GM12878 (cell line): Measurements from ENCODE around the gene DDX54. TPM values are rescaled to one million over a fixed set of nuclear protein-coding genes. Genes with fewer than 3 reads are reported as not detected.

Experiments used
- ATAC-seq: fragments of 200-7000 bp; cut with Tn5 transposase; 3 replicates; pipeline ENCODE4 v1.9.1; 2020; ENCODE audit warnings: mild to moderate bottlenecking, moderate library complexity
- BruUV-seq: library from RNA; stranded (reverse); fragments of 400-500 nt; replicated peaks from 2 replicates; lab custom pipeline; 2021; lab: Mats Ljungman, UMichigan
- CTCF ChIA-PET: fragments of 300-600 bp; sonication (Branson Sonifier 250); formaldehyde crosslinking; extraction: SDS; loops from one replicate; lab custom pipeline; 2021; ENCODE audit warnings: inconsistent platforms; lab: Yijun Ruan, JAX
- POLR2A ChIA-PET: fragments of 350-600 bp; formaldehyde crosslinking; extraction: SDS; loops from one replicate; lab custom pipeline; 2021; ENCODE audit warnings: inconsistent platforms; lab: Charles Lee
- RAD21 ChIA-PET: fragments of 300-600 bp; sonication (Branson Sonifier 250); formaldehyde crosslinking; loops from one replicate; lab custom pipeline; 2023; ENCODE audit warnings: antibody characterized with exemption; ENCODE audit not compliant: unreplicated experiment; lab: Charles Lee
- SMC1A ChIA-PET: fragments of 300-600 bp; sonication (Branson Sonifier 250); formaldehyde crosslinking; loops from one replicate; lab custom pipeline; 2023; ENCODE audit not compliant: unreplicated experiment, uncharacterized antibody; lab: Charles Lee
- DNase-seq: peaks from one replicate; pipeline ENCODE4 v3.0.0-alpha.2; 2011; ENCODE audit warnings: low read depth, low spot score
- FAIRE-seq: peaks from 3 replicates; lab custom pipeline; 2011; peaks lifted over from hg19 to GRCh38; lab: Jason Lieb, UNC
- H2AFZ ChIP-seq: 2 replicates; pipeline ENCODE4 v1.6.0; 2011; ENCODE audit warnings: low read depth, low read length, control low read depth; ENCODE audit not compliant: control insufficient read depth
- H3K27ac ChIP-seq: 2 replicates; pipeline ENCODE4 v1.5.1; 2011; ENCODE audit warnings: control low read depth; ENCODE audit not compliant: control insufficient read depth, insufficient read depth
- H3K27me3 ChIP-seq, 2 experiments: replicated peaks in 1 of 2; 2 replicates each; pipeline versions ENCODE4 v1.6.0 to v1.6.1; 2011; ENCODE audit warnings: low read length in 1 of 2; ENCODE audit not compliant: control insufficient read depth in 2 of 2, insufficient read depth in 2 of 2
- H3K36me3 ChIP-seq, 2 experiments: 2 replicates each; pipeline ENCODE4 v1.5.1; 2011; ENCODE audit warnings: low read length in 1 of 2; ENCODE audit not compliant: control insufficient read depth in 2 of 2, insufficient read depth in 2 of 2
- H3K4me1 ChIP-seq: 2 replicates; pipeline ENCODE4 v1.6.1; 2011; ENCODE audit warnings: mild to moderate bottlenecking, low read length, moderate library complexity, mixed read lengths; ENCODE audit not compliant: control insufficient read depth, insufficient read depth
- H3K4me2 ChIP-seq: 2 replicates; pipeline ENCODE4 v1.6.0; 2011; ENCODE audit warnings: control low read depth; ENCODE audit not compliant: control insufficient read depth, insufficient read depth
- H3K4me3 ChIP-seq: fragments of 200-600 bp; sonication (generic); 2 replicates; pipeline ENCODE4 v1.5.1; 2016
- H3K79me2 ChIP-seq: 2 replicates; pipeline ENCODE4 v1.6.0; 2011; ENCODE audit warnings: low read length; ENCODE audit not compliant: control insufficient read depth, insufficient read depth
- H3K9ac ChIP-seq: 2 replicates; pipeline ENCODE4 v1.8.0; 2011; ENCODE audit warnings: low read length, control low read depth, mixed read lengths; ENCODE audit not compliant: control insufficient read depth, insufficient read depth
- H3K9me3 ChIP-seq: replicated peaks from 3 replicates; pipeline ENCODE4 v1.5.1; 2011; ENCODE audit warnings: mild to moderate bottlenecking, low read length; ENCODE audit not compliant: control insufficient read depth, insufficient read depth
- H4K20me1 ChIP-seq: 2 replicates; pipeline ENCODE4 v1.6.0; 2011; ENCODE audit not compliant: control insufficient read depth, insufficient read depth
- EGR1 ChIP-seq, 2 experiments: IDR thresholded peaks; 1 replicate in 1 of 2; 2 replicates in 1 of 2; pipeline ENCODE4 v1.6.1; 2011 to 2012; ENCODE audit warnings: low read depth in 2 of 2, low read length in 2 of 2, borderline replicate concordance in 1 of 2, mild to moderate bottlenecking in 1 of 2, moderate library complexity in 1 of 2
- JUND ChIP-seq: IDR thresholded peaks from 2 replicates; pipeline ENCODE4 v1.6.1; 2012; ENCODE audit warnings: low read depth, mild to moderate bottlenecking, low read length, improper control_type of control experiment, moderate library complexity
- KDM1A ChIP-seq: fragments of 200-600 bp; sonication (generic); IDR thresholded peaks from 2 replicates; pipeline ENCODE4 v1.6.1; 2016; ENCODE audit warnings: borderline replicate concordance
- MEF2A ChIP-seq: IDR thresholded peaks from 2 replicates; pipeline ENCODE4 v1.6.1; 2011; ENCODE audit warnings: low read depth, mild to moderate bottlenecking, low read length, moderate library complexity; ENCODE audit not compliant: insufficient read depth
- MYC ChIP-seq: IDR thresholded peaks from 2 replicates; pipeline ENCODE4 v1.6.1; 2011; ENCODE audit warnings: mild to moderate bottlenecking, low read length, moderate library complexity, inconsistent platforms; ENCODE audit not compliant: insufficient read depth, insufficient replicate concordance, insufficient read length, severe bottlenecking
- RAD21 ChIP-seq: IDR thresholded peaks from 2 replicates; pipeline ENCODE4 v1.6.1; 2011; ENCODE audit warnings: mild to moderate bottlenecking, low read depth, low read length, moderate library complexity; ENCODE audit not compliant: insufficient read depth
- SUPT20H ChIP-seq: IDR thresholded peaks from 2 replicates; pipeline ENCODE4 v1.6.1; 2011; ENCODE audit warnings: low read depth, mild to moderate bottlenecking, low read length, moderate library complexity, borderline replicate concordance; ENCODE audit not compliant: control insufficient read depth
- WRNIP1 ChIP-seq: IDR thresholded peaks from 2 replicates; pipeline ENCODE4 v1.6.1; 2011; ENCODE audit warnings: low read depth, low read length, improper control_type of control experiment, borderline replicate concordance
- ZNF24 ChIP-seq: fragments of 450-650 bp; IDR thresholded peaks from 2 replicates; pipeline ENCODE4 v1.6.1; 2017; ENCODE audit warnings: antibody characterized with exemption, mild to moderate bottlenecking
- WGBS: methylation state at CpG from one replicate; pipeline ENCODE4 v1.1.6; 2016; ENCODE audit warnings: low lambda C conversion rate; ENCODE audit not compliant: insufficient replicate concordance, insufficient coverage; ENCODE audit errors: missing lambda C conversion rate; 5-methylcytosine and 5-hydroxymethylcytosine counted together
- in situ Hi-C: fragments of 300-500 bp; cut with MboI; formaldehyde crosslinking; loops from 9 replicates; pipeline ENCODE4 v1.14.3; 2018; ENCODE audit warnings: mixed read lengths
- intact Hi-C: fragments of 100-400 bp; cut with micrococcal nuclease; formaldehyde crosslinking; loops from one replicate; pipeline ENCODE4 v1.14.2; 2022; ENCODE audit not compliant: unreplicated experiment
- polyA plus RNA-seq, 11 experiments: library from polyadenylated mRNA; depleted of rRNA in 4 of 11; unstranded in 6 of 11; stranded (reverse) in 5 of 11; fragments of >200 nt; fragmentation: Nextera tagmentation in 4 of 11; fragmentation: Illumina TruSeq in 1 of 11; extraction: Ambion mirVana in 4 of 11; extraction: Trizol in 1 of 11; gene quantifications; 1 replicate in 1 of 11; 2 replicates in 10 of 11; pipeline versions ENCODE4 v1.2.1 to v1.2.3, GENCODE V29; 2011 to 2016; ENCODE audit warnings: inconsistent platforms in 2 of 11, missing spikeins in 2 of 11, low read depth in 1 of 11
- total RNA-seq, 4 experiments: library from RNA; depleted of rRNA in 3 of 4; stranded (reverse); fragments of >200 nt in 3 of 4; fragmentation: Illumina TruSeq in 1 of 4; extraction: Trizol in 1 of 4; gene quantifications; 2 replicates each; pipeline versions ENCODE4 v1.2.1 to v1.2.3, GENCODE V29; 2013 to 2021
- TF ChIP-seq, protein P1 (sequence below): fragments of 150-350 bp; IDR thresholded peaks from 2 replicates; pipeline ENCODE4 v1.6.1; 2016; ENCODE audit warnings: low read depth, low read length

DDX54 gene
- total and polyA plus RNA-seq, 10 of the 15 experiments (the other 5 are each of a cell fraction or from before 2014, with no cell fraction given), result 1.9 to 115 (median 56.3) TPM

- TF ChIP-seq RAD21 (no peak), KDM1A (no peak), WRNIP1 (no peak)
- TF ChIP-seq, protein P1, sequence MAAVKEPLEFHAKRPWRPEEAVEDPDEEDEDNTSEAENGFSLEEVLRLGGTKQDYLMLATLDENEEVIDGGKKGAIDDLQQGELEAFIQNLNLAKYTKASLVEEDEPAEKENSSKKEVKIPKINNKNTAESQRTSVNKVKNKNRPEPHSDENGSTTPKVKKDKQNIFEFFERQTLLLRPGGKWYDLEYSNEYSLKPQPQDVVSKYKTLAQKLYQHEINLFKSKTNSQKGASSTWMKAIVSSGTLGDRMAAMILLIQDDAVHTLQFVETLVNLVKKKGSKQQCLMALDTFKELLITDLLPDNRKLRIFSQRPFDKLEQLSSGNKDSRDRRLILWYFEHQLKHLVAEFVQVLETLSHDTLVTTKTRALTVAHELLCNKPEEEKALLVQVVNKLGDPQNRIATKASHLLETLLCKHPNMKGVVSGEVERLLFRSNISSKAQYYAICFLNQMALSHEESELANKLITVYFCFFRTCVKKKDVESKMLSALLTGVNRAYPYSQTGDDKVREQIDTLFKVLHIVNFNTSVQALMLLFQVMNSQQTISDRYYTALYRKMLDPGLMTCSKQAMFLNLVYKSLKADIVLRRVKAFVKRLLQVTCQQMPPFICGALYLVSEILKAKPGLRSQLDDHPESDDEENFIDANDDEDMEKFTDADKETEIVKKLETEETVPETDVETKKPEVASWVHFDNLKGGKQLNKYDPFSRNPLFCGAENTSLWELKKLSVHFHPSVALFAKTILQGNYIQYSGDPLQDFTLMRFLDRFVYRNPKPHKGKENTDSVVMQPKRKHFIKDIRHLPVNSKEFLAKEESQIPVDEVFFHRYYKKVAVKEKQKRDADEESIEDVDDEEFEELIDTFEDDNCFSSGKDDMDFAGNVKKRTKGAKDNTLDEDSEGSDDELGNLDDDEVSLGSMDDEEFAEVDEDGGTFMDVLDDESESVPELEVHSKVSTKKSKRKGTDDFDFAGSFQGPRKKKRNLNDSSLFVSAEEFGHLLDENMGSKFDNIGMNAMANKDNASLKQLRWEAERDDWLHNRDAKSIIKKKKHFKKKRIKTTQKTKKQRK, result no peak
Measured at GRCh38 chr12:113111247-113111646, 74.0 kb downstream of the DDX54 start (continued).

GRCh38 chr12:113109872-113110599, 75.2 kb downstream of the DDX54 start:
- H3K27ac ChIP-seq, result no peak overlapping the region
- FAIRE-seq (no peak), ATAC-seq (peak; percentile 33), DNase-seq (no peak)
- SMC1A ChIA-PET, result interaction anchor here (0.9 to 1.5 kb wide), 3 partner anchors 17 to 48 kb away, joined by 3 to 4 read pairs (median 3); no protein-coding TSS in a partner anchor
- RAD21 ChIA-PET, result interaction anchor here (1.2 kb wide), 1 partner anchor 62 kb away, joined by 3 read pairs; no protein-coding TSS in a partner anchor
- TF ChIP-seq WRNIP1, result no peak
- TF ChIP-seq ZNF24, result no peak
- no peak for TF ChIP-seq MEF2A
- no peak for TF ChIP-seq EGR1 (IDR thresholded peaks at IDR 0.05; ENCODE audit: borderline replicate concordance in 1 of 2, low read depth in 2 of 2, low read length in 2 of 2)
- no peak for TF ChIP-seq SUPT20H
- no peak for TF ChIP-seq JUND
- no peak for TF ChIP-seq MYC
- no peaks in the 10 kb centered on the region for H3K79me2 ChIP-seq
- H2AFZ ChIP-seq, result no peak overlapping the region
- 16% methylated on average over 7 of the region's 7 CpGs for WGBS
- no TSS peak for BruUV-seq
- H3K4me3 ChIP-seq, result no peak overlapping the region
- no peak overlapping the region for H3K9ac ChIP-seq
- POLR2A ChIA-PET, result interaction anchor here (0.6 kb wide), 1 partner anchor 75 kb away, joined by 3 read pairs; the partner anchor contains the start of genes DDX54 and RITA1
- no peaks in the 10 kb centered on the region for H3K9me3 ChIP-seq
- no peaks in the 10 kb centered on the region for H4K20me1 ChIP-seq
- in situ Hi-C loops (no loop called here), intact Hi-C loops (loop anchor here (5.0 kb wide), 1 partner anchor 42 kb away; no protein-coding TSS in a partner anchor)
- no peak overlapping the region for H3K4me2 ChIP-seq
- H3K36me3 ChIP-seq, result no peaks in the 10 kb centered on the region
- CTCF ChIA-PET, result interaction anchor here (0.6 to 1.5 kb wide), 5 partner anchors 11 to 1015 kb away, joined by 3 to 5 read pairs (median 3); no protein-coding TSS in a partner anchor
- no peaks in the 10 kb centered on the region; a peak in 2 of 4 replicates for H3K27me3 ChIP-seq
- no peaks in the 10 kb centered on the region for H3K4me1 ChIP-seq
